DOHH2 (cell line): ENCODE data around the gene GSTA3.

Source experiments
- H3F3A ChIP-seq: fragments of 200-600 bp; sonication (generic), shearing (Covaris generic); 2 replicates; pipeline ENCODE4 v1.6.0; 2016; ENCODE audit warnings: antibody characterized with exemption, mild to moderate bottlenecking; ENCODE audit not compliant: control insufficient read depth, insufficient read depth
- H3K27ac ChIP-seq: fragments of 200-600 bp; sonication (generic); 2 replicates; pipeline ENCODE4 v1.5.1; 2014; ENCODE audit warnings: low read depth, mild to moderate bottlenecking, low read length, moderate library complexity
- H3K27me3 ChIP-seq: fragments of 200-600 bp; sonication (generic); 2 replicates; pipeline ENCODE4 v1.6.1; 2014; ENCODE audit warnings: mild to moderate bottlenecking, low read length, mixed read lengths; ENCODE audit not compliant: control insufficient read depth
- H3K36me3 ChIP-seq: fragments of 200-600 bp; sonication (generic); 2 replicates; pipeline ENCODE4 v1.6.1; 2014; ENCODE audit warnings: mild to moderate bottlenecking, low read length, moderate library complexity, mixed read lengths; ENCODE audit not compliant: control insufficient read depth
- H3K4me1 ChIP-seq: fragments of 200-600 bp; sonication (generic); 2 replicates; pipeline ENCODE4 v1.6.1; 2014; ENCODE audit warnings: mild to moderate bottlenecking, low read length, mixed read lengths; ENCODE audit not compliant: control insufficient read depth
- H3K4me2 ChIP-seq: fragments of 200-600 bp; sonication (generic); 2 replicates; pipeline ENCODE4 v1.6.0; 2014; ENCODE audit warnings: mild to moderate bottlenecking, low read length, moderate library complexity
- H3K4me3 ChIP-seq: fragments of 200-600 bp; sonication (generic); 2 replicates; pipeline ENCODE4 v1.5.1; 2014; ENCODE audit warnings: mild to moderate bottlenecking, low read length, mixed read lengths
- H3K79me2 ChIP-seq: fragments of 200-600 bp; sonication (generic); 2 replicates; pipeline ENCODE4 v1.6.1; 2014; ENCODE audit warnings: mild to moderate bottlenecking, low read length, mixed read lengths; ENCODE audit not compliant: control insufficient read depth
- H3K9me2 ChIP-seq: fragments of 200-600 bp; sonication (generic); replicated peaks from 2 replicates; pipeline ENCODE4 v1.6.1; 2014; ENCODE audit warnings: mild to moderate bottlenecking, low read length, mixed read lengths; ENCODE audit not compliant: control insufficient read depth
- H3K9me3 ChIP-seq: fragments of 200-600 bp; sonication (generic); 2 replicates; pipeline ENCODE4 v1.6.1; 2014; ENCODE audit warnings: antibody characterized with exemption, low read length, mixed read lengths; ENCODE audit not compliant: control insufficient read depth, insufficient read depth
- H4K20me1 ChIP-seq: fragments of 200-600 bp; sonication (generic); 2 replicates; pipeline ENCODE4 v1.6.0; 2014; ENCODE audit warnings: low read depth, mild to moderate bottlenecking, antibody characterized with exemption, low read length, moderate library complexity; ENCODE audit not compliant: control insufficient read depth, insufficient read depth
- CTCF ChIP-seq: fragments of 200-600 bp; sonication (generic); IDR thresholded peaks from one replicate; pipeline ENCODE4 v1.5.1; 2014; ENCODE audit warnings: antibody characterized with exemption, mild to moderate bottlenecking, low read depth, low read length; ENCODE audit not compliant: poor library complexity, severe bottlenecking
- EZH2phosphoT487 ChIP-seq: fragments of 200-600 bp; sonication (generic); IDR thresholded peaks from 2 replicates; pipeline ENCODE4 v1.6.1; 2017; ENCODE audit warnings: borderline replicate concordance, mild to moderate bottlenecking, antibody characterized with exemption, low read length, moderate library complexity, mixed read lengths

The GSTA3 gene

GRCh38 chr6:52894285-52894684 is 15.2 kb downstream of the GSTA3 start:
- no peak overlapping the region for H3K4me3 ChIP-seq
- TF ChIP-seq EZH2phosphoT487 (no peak), CTCF (no peak)

GRCh38 chr6:52893803-52894202 is 15.7 kb downstream of the GSTA3 start:
- no peak overlapping the region for H3K4me3 ChIP-seq
- no peaks in the 10 kb centered on the region for H3F3A ChIP-seq
- H3K9me3 ChIP-seq, result no peaks in the 10 kb centered on the region
- no peaks in the 10 kb centered on the region for H3K36me3 ChIP-seq
- H4K20me1 ChIP-seq, result no peaks in the 10 kb centered on the region
- TF ChIP-seq CTCF, result no peak
- TF ChIP-seq EZH2phosphoT487, result no peak
- H3K9me2 ChIP-seq, result no peaks in the 10 kb centered on the region
- no peaks in the 10 kb centered on the region for H3K79me2 ChIP-seq
- H3K27me3 ChIP-seq, result 0 out of 2 replicates have a peak, but pooled peaks cover 2% of the 10 kb centered on the region
- H3K4me1 ChIP-seq, result no peaks in the 10 kb centered on the region
- H3K4me2 ChIP-seq, result no peak overlapping the region
- H3K27ac ChIP-seq, result no peak overlapping the region

More at GRCh38 chr6:52894285-52894684, 15.2 kb downstream of the GSTA3 start:
- Histone ChIP-seq H3K4me2 (no peak overlapping the region), H4K20me1 (no peaks in the 10 kb centered on the region), H3K36me3 (no peaks in the 10 kb centered on the region), H3F3A (no peaks in the 10 kb centered on the region), H3K9me3 (no peaks in the 10 kb centered on the region), H3K9me2 (no peaks in the 10 kb centered on the region), H3K27me3 (0 out of 2 replicates have a peak, but pooled peaks cover 2% of the 10 kb centered on the region), H3K27ac (no peak overlapping the region), H3K79me2 (no peaks in the 10 kb centered on the region), H3K4me1 (no peaks in the 10 kb centered on the region)

GRCh38 chr6:52893221-52893620 is 16.3 kb downstream of the GSTA3 start:
- no peaks in the 10 kb centered on the region for H3K4me1 ChIP-seq
- 0 out of 2 replicates have a peak, but pooled peaks cover 2% of the 10 kb centered on the region for H3K27me3 ChIP-seq
- no peak overlapping the region for H3K27ac ChIP-seq
- H3K9me3 ChIP-seq, result no peaks in the 10 kb centered on the region
- no peaks in the 10 kb centered on the region for H3K9me2 ChIP-seq
- no peaks in the 10 kb centered on the region for H3K79me2 ChIP-seq
- no peak overlapping the region for H3K4me2 ChIP-seq
- H3F3A ChIP-seq, result no peaks in the 10 kb centered on the region
- TF ChIP-seq CTCF, result no peak
- TF ChIP-seq EZH2phosphoT487, result no peak
- H3K36me3 ChIP-seq, result no peaks in the 10 kb centered on the region
- no peaks in the 10 kb centered on the region for H4K20me1 ChIP-seq
- no peak overlapping the region for H3K4me3 ChIP-seq

- H3K4me2 ChIP-seq, result no peak overlapping the region
- H4K20me1 ChIP-seq, result no peaks in the 10 kb centered on the region
- H3F3A ChIP-seq, result no peaks in the 10 kb centered on the region
- H3K27ac ChIP-seq, result no peak overlapping the region
- H3K9me2 ChIP-seq, result no peaks in the 10 kb centered on the region
- no peaks in the 10 kb centered on the region for H3K79me2 ChIP-seq
- no peak for TF ChIP-seq CTCF
- no peak for TF ChIP-seq EZH2phosphoT487
- H3K4me3 ChIP-seq, result no peak overlapping the region
- H3K4me1 ChIP-seq, result no peaks in the 10 kb centered on the region
- H3K27me3 ChIP-seq, result 0 out of 2 replicates have a peak, but pooled peaks cover 2% of the 10 kb centered on the region
- no peaks in the 10 kb centered on the region for H3K9me3 ChIP-seq
- no peaks in the 10 kb centered on the region for H3K36me3 ChIP-seq
Measured at GRCh38 chr6:52890018-52890417, 19.5 kb downstream of the GSTA3 start.
